A549 (cell line): ENCODE data around the gene CSKMT.

Experiments used
- BHLHE40 ChIP-seq: IDR thresholded peaks from 2 replicates; pipeline ENCODE4 v1.6.1; 2012; ENCODE audit warnings: low read depth, low read length, inconsistent platforms
- CTCF ChIP-seq: fragments of >200 bp; sonication (Bioruptor Twin); formaldehyde crosslinking; IDR thresholded peaks from 3 replicates; pipeline ENCODE4 v1.5.1; 2016
- POLR2A ChIP-seq: IDR thresholded peaks from 2 replicates; pipeline ENCODE4 v1.6.1; 2012; ENCODE audit warnings: mild to moderate bottlenecking, low read length
- SMC3 ChIP-seq: fragments of >200 bp; sonication (Bioruptor Twin); formaldehyde crosslinking; IDR thresholded peaks from 3 replicates; pipeline ENCODE4 v1.6.1; 2018; ENCODE audit warnings: inconsistent platforms
- TFCP2L1 ChIP-seq: fragments of 250-450 bp; sonication (Bioruptor Pico); IDR thresholded peaks from 2 replicates; pipeline ENCODE4 v1.5.0; 2021; ENCODE audit warnings: mild to moderate bottlenecking

GRCh38 chr11:62709247-62710000 is 44.3 kb downstream of the CSKMT start:
- TF ChIP-seq CTCF (no peak), POLR2A (no peak), SMC3 (no peak), BHLHE40 (no peak), TFCP2L1 (CRISPR knock-in tag) (no peak)
